Activated T-helper 1 cell treated with anti-CD3 and anti-CD28 coated beads, Interleukin-12 subunit alpha, Interleukin-12 subunit beta, Interleukin-2, Interleukin-4 antibody, amounts not matched to agents 30 ng/mL and 10 ng/mL and 1 ng/mL, durations not matched to agents 14 hours and 24 hours and 36 hours (primary cell): ENCODE results near the gene EPS8L3. TPM values are rescaled to one million over a fixed set of nuclear protein-coding genes. Genes with fewer than 3 reads are reported as not detected.

ENCODE experiments used
- DNase-seq: peaks from one replicate; pipeline ENCODE4 v3.0.0; 2021; ENCODE audit warnings: low spot score
- H3K27ac Mint-ChIP-seq: one replicate; pipeline ENCODE4 v1.8.0; 2021; ENCODE audit warnings: mild to moderate bottlenecking, mixed read lengths
- H3K27me3 Mint-ChIP-seq: one replicate; pipeline ENCODE4 v1.8.0; 2022; ENCODE audit warnings: mild to moderate bottlenecking, moderate library complexity, mixed read lengths; ENCODE audit not compliant: insufficient read depth
- H3K36me3 Mint-ChIP-seq: one replicate; pipeline ENCODE4 v1.8.0; 2021; ENCODE audit warnings: low read depth, mixed read lengths
- H3K4me1 Mint-ChIP-seq: one replicate; pipeline ENCODE4 v1.8.0; 2021; ENCODE audit warnings: low read depth, mixed read lengths
- H3K4me3 Mint-ChIP-seq: one replicate; pipeline ENCODE4 v1.8.0; 2021; ENCODE audit warnings: mild to moderate bottlenecking, moderate library complexity, mixed read lengths
- H3K9me3 Mint-ChIP-seq: one replicate; pipeline ENCODE4 v1.8.0; 2021; ENCODE audit warnings: mixed read lengths
- intact Hi-C: fragments of 100-400 bp; cut with micrococcal nuclease; formaldehyde crosslinking; loops from one replicate; pipeline ENCODE4 v1.15.1; 2024
- total RNA-seq: library from RNA; stranded (reverse); gene quantifications from 2 replicates; pipeline ENCODE4 v1.2.3, GENCODE V29; 2022

Gene EPS8L3
- total RNA-seq, 1 donor from 2014 or later = not detected

DNA sequence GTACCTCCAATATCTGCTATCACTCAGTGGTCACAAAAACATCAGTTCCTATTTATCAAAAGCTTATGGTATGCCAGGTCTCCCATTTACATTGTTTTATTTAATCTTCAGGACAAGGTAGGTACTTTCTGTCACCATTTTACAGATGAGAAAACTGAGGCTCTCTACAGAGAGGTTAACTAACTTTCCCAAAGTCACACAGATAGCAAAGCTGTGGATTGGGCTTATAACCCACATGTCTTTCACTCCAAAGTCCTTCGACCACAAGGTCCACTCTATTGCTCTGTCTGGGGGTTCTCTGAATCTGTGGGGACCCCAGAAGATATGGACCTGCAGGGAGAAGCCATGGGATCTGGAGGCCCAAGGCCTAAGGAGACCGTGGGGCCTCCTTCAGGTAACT lies 26.6 kb upstream of the EPS8L3 start:
- H3K27ac Mint-ChIP-seq = peak overlapping the region; percentile 77

GRCh38 chr1:109789551-109790180 lies 25.9 kb upstream of the EPS8L3 start:
- no peak for DNase-seq
- peaks cover 72% of the 10 kb centered on the region for H3K4me1 Mint-ChIP-seq
- no peaks in the 10 kb centered on the region for H3K27me3 Mint-ChIP-seq
- peak overlapping the region; percentile 77 for H3K27ac Mint-ChIP-seq
- peaks cover 1% of the 10 kb centered on the region for H3K36me3 Mint-ChIP-seq
- no peak overlapping the region for H3K4me3 Mint-ChIP-seq
- intact Hi-C loops = loop anchor here (1.0 kb wide), 5 partner anchors 12 to 121 kb away; partner anchors contain the start of gene CSF1
- H3K9me3 Mint-ChIP-seq = no peaks in the 10 kb centered on the region

More for the DNA sequence above, 26.6 kb upstream of the EPS8L3 start:
- Mint-ChIP-seq H3K4me1 (peaks cover 72% of the 10 kb centered on the region), H3K4me3 (peak overlapping the region; percentile 61), H3K9me3 (no peaks in the 10 kb centered on the region), H3K36me3 (peaks cover 1% of the 10 kb centered on the region), H3K27me3 (no peaks in the 10 kb centered on the region)
- intact Hi-C loops = loop anchor here (1.0 kb wide), 5 partner anchors 12 to 120 kb away; partner anchors contain the start of gene CSF1
- no peak for DNase-seq

DNA sequence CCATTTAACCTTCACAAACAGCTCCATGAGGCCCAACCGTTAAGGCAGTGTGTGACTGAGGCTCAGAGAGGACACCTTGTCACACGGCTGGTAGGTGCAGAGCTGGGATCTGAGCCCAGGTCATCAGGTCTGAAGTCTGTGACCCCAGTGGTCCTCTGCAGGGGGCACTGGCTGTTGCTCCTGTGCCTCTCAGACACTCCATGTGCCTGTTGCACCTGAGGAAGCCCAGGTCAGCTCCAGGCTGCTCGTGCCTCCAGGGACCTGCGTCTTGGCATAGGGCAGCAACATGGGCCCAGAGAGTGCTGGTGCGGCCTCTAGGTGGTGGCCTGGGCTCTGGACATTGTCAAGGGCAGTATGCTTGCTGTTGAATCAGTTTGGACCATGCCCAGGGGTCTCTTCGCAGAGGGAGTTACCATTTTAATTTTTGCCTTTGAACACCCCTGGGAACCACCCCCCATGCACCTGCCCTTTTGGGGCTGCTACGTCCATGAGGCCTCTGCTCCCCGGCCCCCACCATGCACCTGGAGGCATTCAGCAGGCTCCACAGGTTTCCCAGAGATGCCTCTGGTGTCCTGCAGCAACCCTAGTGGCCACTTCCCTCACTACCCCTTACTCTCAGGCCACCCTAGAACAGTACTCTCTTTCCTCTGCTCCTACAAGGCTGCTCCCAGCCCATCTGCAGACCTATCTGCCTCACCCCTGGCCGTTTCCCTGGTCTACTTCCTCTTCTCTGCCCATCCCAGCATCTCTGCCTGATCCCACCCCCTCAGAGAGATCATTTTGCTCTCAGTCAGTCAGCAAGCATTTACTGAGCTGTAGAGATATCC lies 25.2 kb upstream of the EPS8L3 start:
- peaks cover 1% of the 10 kb centered on the region for H3K36me3 Mint-ChIP-seq
- intact Hi-C loops = no loop called here
- peaks cover 65% of the 10 kb centered on the region for H3K4me1 Mint-ChIP-seq
- H3K27ac Mint-ChIP-seq = peak overlapping the region; percentile 77
- H3K9me3 Mint-ChIP-seq = no peaks in the 10 kb centered on the region
- DNase-seq = no peak
- no peak overlapping the region for H3K4me3 Mint-ChIP-seq
- H3K27me3 Mint-ChIP-seq = no peaks in the 10 kb centered on the region

- no peak for DNase-seq
Observed at GRCh38 chr1:109787845-109788601, 24.3 kb upstream of the EPS8L3 start.

DNA sequence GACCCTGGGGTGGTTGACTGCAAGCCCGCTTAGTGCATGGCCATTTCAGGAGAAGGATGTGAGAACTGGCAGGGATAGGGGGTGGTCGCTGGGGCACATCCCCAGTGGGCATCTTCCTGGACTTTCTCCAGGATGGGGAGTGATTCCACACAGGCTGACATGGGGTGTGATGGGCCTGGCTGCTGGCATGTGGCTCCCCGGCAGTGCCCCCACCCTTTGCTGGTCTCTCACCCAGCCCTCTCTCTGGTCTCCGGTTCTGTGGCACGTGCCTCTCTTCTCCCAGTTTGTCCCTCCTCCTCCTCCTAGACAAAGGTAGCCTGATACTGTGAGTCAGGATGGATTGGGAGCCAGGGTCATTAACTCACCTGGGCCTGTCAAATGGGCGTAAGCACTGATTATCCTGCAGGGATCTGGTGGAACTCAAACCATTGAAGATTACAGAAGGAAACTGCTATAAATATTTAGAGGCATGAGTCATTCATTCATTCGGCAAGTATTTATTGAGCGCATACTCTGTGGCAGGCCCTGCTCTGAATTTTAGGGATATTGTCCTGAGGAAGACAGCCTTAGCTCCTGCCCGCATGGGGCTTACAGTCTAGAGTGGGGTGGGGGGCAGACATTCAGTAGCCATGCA lies 23.6 kb upstream of the EPS8L3 start:
- DNase-seq = no peak
- Mint-ChIP-seq H3K36me3 (peaks cover 4% of the 10 kb centered on the region), H3K9me3 (no peaks in the 10 kb centered on the region), H3K4me1 (peaks cover 52% of the 10 kb centered on the region), H3K27me3 (no peaks in the 10 kb centered on the region), H3K27ac (peak overlapping the region; percentile 29), H3K4me3 (no peak overlapping the region)
- intact Hi-C loops = no loop called here

More at GRCh38 chr1:109787845-109788601, 24.3 kb upstream of the EPS8L3 start:
- H3K27ac Mint-ChIP-seq = no peak overlapping the region
- H3K36me3 Mint-ChIP-seq = peaks cover 1% of the 10 kb centered on the region
- no peaks in the 10 kb centered on the region for H3K9me3 Mint-ChIP-seq
- no peaks in the 10 kb centered on the region for H3K27me3 Mint-ChIP-seq
- peaks cover 56% of the 10 kb centered on the region for H3K4me1 Mint-ChIP-seq
- no peak overlapping the region for H3K4me3 Mint-ChIP-seq
- intact Hi-C loops = no loop called here

- no peak overlapping the region for H3K4me3 Mint-ChIP-seq
- no peak for DNase-seq
- intact Hi-C loops = no loop called here
- H3K27me3 Mint-ChIP-seq = no peaks in the 10 kb centered on the region
- peaks cover 48% of the 10 kb centered on the region for H3K4me1 Mint-ChIP-seq
- H3K9me3 Mint-ChIP-seq = no peaks in the 10 kb centered on the region
- H3K36me3 Mint-ChIP-seq = peaks cover 7% of the 10 kb centered on the region
- no peak overlapping the region for H3K27ac Mint-ChIP-seq
Observed at GRCh38 chr1:109786531-109787021, 22.9 kb upstream of the EPS8L3 start.

GRCh38 chr1:109786112-109786480 lies 22.4 kb upstream of the EPS8L3 start:
- peaks cover 3% of the 10 kb centered on the region for H3K9me3 Mint-ChIP-seq
- DNase-seq = no peak
- H3K27me3 Mint-ChIP-seq = no peaks in the 10 kb centered on the region
- intact Hi-C loops = no loop called here
- peaks cover 8% of the 10 kb centered on the region for H3K36me3 Mint-ChIP-seq
- H3K4me1 Mint-ChIP-seq = peaks cover 43% of the 10 kb centered on the region
- no peak overlapping the region for H3K4me3 Mint-ChIP-seq
- no peak overlapping the region for H3K27ac Mint-ChIP-seq

GRCh38 chr1:109785446-109786111 lies 21.9 kb upstream of the EPS8L3 start:
- Mint-ChIP-seq H3K4me3 (no peak overlapping the region), H3K27ac (no peak overlapping the region), H3K4me1 (peaks cover 38% of the 10 kb centered on the region), H3K36me3 (peaks cover 13% of the 10 kb centered on the region), H3K27me3 (no peaks in the 10 kb centered on the region), H3K9me3 (peaks cover 8% of the 10 kb centered on the region)
- intact Hi-C loops = no loop called here
- DNase-seq = no peak

DNA sequence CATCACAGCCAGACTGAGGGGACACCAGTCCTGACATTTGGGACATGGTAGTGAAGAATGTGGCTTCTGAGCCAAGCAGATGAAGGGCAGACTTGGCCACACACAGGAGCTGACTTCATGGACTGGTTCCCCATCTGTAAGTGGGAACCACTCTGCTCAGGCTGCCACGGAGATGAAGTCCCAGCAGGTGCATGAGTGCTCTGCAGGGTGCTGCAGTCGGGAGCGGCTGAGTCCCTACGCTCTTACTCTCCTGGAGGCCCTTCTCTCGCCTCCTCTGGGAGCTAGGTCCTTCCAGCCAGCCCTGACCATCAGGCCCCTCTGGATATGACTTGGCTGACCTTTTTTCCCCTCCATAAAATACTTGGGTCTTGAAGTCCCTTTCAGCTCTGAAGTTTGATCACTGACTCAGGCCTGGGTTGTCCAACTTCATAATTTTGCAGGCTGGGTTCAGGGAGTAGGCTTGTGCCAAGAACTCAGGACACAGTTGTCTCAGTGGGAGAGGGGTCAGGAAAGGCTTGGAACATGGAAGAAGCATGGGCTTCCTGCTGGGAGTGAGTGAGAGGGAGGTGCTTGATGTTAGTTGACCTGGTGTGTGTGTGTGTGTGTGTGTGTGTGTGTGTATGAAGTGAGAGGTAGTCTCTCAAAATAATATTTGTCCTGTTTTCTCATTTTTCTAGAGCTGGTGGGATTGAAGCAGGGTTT lies 21.0 kb upstream of the EPS8L3 start:
- no peak for DNase-seq
- no peak overlapping the region for H3K27ac Mint-ChIP-seq
- H3K4me3 Mint-ChIP-seq = no peak overlapping the region
- peaks cover 29% of the 10 kb centered on the region for H3K4me1 Mint-ChIP-seq
- intact Hi-C loops = no loop called here
- H3K36me3 Mint-ChIP-seq = peaks cover 14% of the 10 kb centered on the region
- H3K9me3 Mint-ChIP-seq = peaks cover 11% of the 10 kb centered on the region
- no peaks in the 10 kb centered on the region for H3K27me3 Mint-ChIP-seq

GRCh38 chr1:109783436-109783835 lies 19.7 kb upstream of the EPS8L3 start:
- H3K4me3 Mint-ChIP-seq = no peak overlapping the region
- intact Hi-C loops = no loop called here
- H3K27me3 Mint-ChIP-seq = no peaks in the 10 kb centered on the region
- H3K4me1 Mint-ChIP-seq = peaks cover 21% of the 10 kb centered on the region
- H3K9me3 Mint-ChIP-seq = peaks cover 11% of the 10 kb centered on the region
- no peak overlapping the region for H3K27ac Mint-ChIP-seq
- no peak for DNase-seq
- H3K36me3 Mint-ChIP-seq = peaks cover 14% of the 10 kb centered on the region

- peaks cover 11% of the 10 kb centered on the region for H3K9me3 Mint-ChIP-seq
- no peak for DNase-seq
Observed at GRCh38 chr1:109782927-109783326, 19.2 kb upstream of the EPS8L3 start.

More at GRCh38 chr1:109782927-109783326, 19.2 kb upstream of the EPS8L3 start:
- intact Hi-C loops = no loop called here
- H3K27ac Mint-ChIP-seq = no peak overlapping the region
- H3K4me3 Mint-ChIP-seq = no peak overlapping the region
- H3K36me3 Mint-ChIP-seq = peaks cover 14% of the 10 kb centered on the region
- H3K27me3 Mint-ChIP-seq = no peaks in the 10 kb centered on the region
- H3K4me1 Mint-ChIP-seq = peaks cover 21% of the 10 kb centered on the region
